ENCODE data around the gene RHOH.
"Not testable (repeated sequence)": the region's sequence is repeated elsewhere in the genome, so short reads cannot be mapped to it uniquely, and the experiment has no call there.

The RHOH gene

GRCh38 chr4:40196724-40197281, at the start of gene RHOH:
Gene RHOH, plus strand, starts transcription at chr4:40197031. Its CDS starts 46,356 bp downstream, at chr4:40243387.
- no peak for DNase-seq

GRCh38 chr4:40147490-40147889, 49.3 kb upstream of the RHOH start:
- DNase-seq = not testable (repeated sequence)

GRCh38 chr4:40149960-40150385, 46.9 kb upstream of the RHOH start:
- DNase-seq = peak; percentile 57

GRCh38 chr4:40150932-40151331, 45.9 kb upstream of the RHOH start:
- no peak for DNase-seq

GRCh38 chr4:40152637-40153036, 44.2 kb upstream of the RHOH start:
- DNase-seq = no peak

GRCh38 chr4:40157436-40157835, 39.4 kb upstream of the RHOH start:
- no peak for DNase-seq

- no peak for DNase-seq
Measured at GRCh38 chr4:40160258-40160657, 36.6 kb upstream of the RHOH start.

- DNase-seq = no peak
Measured at GRCh38 chr4:40164459-40164858, 32.4 kb upstream of the RHOH start.

GRCh38 chr4:40165916-40166315, 30.9 kb upstream of the RHOH start:
- no peak for DNase-seq

- no peak for DNase-seq
Measured at GRCh38 chr4:40168070-40168469, 28.8 kb upstream of the RHOH start.

GRCh38 chr4:40170588-40170987, 26.2 kb upstream of the RHOH start:
- no peak for DNase-seq

- DNase-seq = no peak
Measured at GRCh38 chr4:40173470-40173875, 23.4 kb upstream of the RHOH start.

- no peak for DNase-seq
Measured at GRCh38 chr4:40176602-40177001, 20.2 kb upstream of the RHOH start.

GRCh38 chr4:40177591-40177990, 19.2 kb upstream of the RHOH start:
- DNase-seq = no peak

GRCh38 chr4:40178672-40179071, 18.2 kb upstream of the RHOH start:
- no peak for DNase-seq

- no peak for DNase-seq
Measured at GRCh38 chr4:40179360-40179759, 17.5 kb upstream of the RHOH start.

GRCh38 chr4:40180356-40180755, 16.5 kb upstream of the RHOH start:
- DNase-seq = no peak

- no peak for DNase-seq
Measured at GRCh38 chr4:40182001-40182400, 14.8 kb upstream of the RHOH start.

GRCh38 chr4:40182954-40183353, 13.9 kb upstream of the RHOH start:
- no peak for DNase-seq

GRCh38 chr4:40183615-40184411, 13.0 kb upstream of the RHOH start:
- DNase-seq = no peak

GRCh38 chr4:40185830-40186664, 10.8 kb upstream of the RHOH start:
- DNase-seq = peak; percentile 40

GRCh38 chr4:40186665-40187014, 10.2 kb upstream of the RHOH start:
- peak; percentile 16 for DNase-seq

GRCh38 chr4:40187386-40187906, 9.4 kb upstream of the RHOH start:
- DNase-seq = no peak

- peak; percentile 3 for DNase-seq
Measured at GRCh38 chr4:40190019-40190418, 6.8 kb upstream of the RHOH start.
